Stimulated activated CD4-positive, alpha-beta T cell treated with anti-CD3 and anti-CD28 coated beads, TNF-alpha, amount 100 ng/mL, for 48 hours (primary cell): ENCODE measurements around the gene PHOSPHO2.

Experiments
- DNase-seq, 3 donors: peaks; one replicate each; pipeline ENCODE4 v3.0.0-alpha.2; 2020; ENCODE audit warnings: low read depth in 3 of 3

Gene PHOSPHO2

GRCh38 chr2:169716938-169717690 lies 22.8 kb downstream of the PHOSPHO2 start:
- no peak for DNase-seq

- DNase-seq: no peak
Measured at GRCh38 chr2:169717691-169718063, 23.4 kb downstream of the PHOSPHO2 start.

DNA sequence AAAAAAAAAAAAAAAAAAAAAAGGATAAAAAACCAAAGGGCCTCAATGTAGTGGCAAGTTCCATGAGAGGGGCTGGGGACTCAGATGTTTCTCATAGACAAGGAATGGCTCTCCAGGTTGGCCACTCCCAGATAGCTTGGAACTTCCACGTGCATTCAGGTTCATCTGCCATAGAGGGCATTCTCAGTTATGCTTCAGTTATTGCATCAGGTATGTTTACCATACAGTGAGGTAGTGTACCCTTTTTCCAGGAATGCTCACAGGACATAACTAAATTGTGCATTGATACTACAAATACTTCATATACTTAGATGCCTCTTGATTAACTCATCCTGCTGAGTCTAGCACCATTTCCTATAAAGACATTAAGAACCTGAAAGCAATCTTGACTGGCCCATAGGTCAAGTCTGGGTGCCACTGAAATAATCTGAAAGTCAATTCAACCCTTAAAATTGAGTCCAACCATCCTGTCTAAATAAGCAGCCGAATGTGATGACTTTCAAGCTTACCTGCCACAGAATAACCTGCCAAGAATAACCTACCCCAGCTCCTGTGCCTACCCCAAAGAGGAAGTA lies 24.7 kb downstream of the PHOSPHO2 start:
- DNase-seq: no peak

- no peak for DNase-seq
Measured at GRCh38 chr2:169721016-169721415, 26.7 kb downstream of the PHOSPHO2 start.

DNA sequence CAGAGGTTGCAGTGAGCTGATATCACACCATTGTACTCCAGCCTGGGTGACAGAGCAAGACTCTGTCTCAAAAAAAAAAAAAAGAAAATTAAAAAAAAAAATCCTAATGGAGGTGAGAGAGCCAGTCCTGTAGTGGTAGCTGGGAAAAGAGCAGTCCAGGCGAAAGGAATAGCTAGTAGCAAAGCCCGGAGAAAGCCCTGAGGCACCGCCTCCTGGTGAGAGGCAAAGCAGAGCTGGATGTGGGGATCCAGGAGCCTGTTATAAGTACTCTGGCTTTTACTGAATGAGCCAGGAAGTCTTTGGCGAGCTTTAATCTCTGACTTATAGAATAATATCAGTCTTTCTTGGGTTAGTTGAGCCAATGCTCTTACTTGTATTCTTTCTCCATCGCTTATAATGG lies 32.8 kb downstream of the PHOSPHO2 start:
- no peak for DNase-seq

- DNase-seq: no peak
Measured at GRCh38 chr2:169729274-169729605, 35.0 kb downstream of the PHOSPHO2 start.

DNA sequence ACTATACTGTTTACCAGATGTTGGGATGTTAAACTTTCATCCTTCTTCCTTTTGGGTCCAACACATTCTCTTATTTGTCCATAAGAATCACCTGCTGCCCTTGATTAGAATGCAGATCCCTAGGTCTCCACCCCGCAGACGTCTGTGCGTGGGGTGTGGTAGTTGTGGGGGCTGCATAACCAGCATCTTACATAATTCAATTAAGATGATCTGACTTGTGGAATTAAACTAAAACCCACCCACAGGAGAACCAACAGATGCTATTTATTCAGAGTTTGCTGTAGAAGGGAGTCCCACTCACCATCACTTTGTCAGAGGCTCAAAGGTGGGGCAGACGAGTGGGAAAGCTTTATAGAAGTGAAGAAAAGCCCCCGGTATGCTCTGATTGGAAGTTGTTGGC lies 37.8 kb downstream of the PHOSPHO2 start:
- no peak for DNase-seq

GRCh38 chr2:169732583-169733358 lies 38.5 kb downstream of the PHOSPHO2 start:
- no peak for DNase-seq

DNA sequence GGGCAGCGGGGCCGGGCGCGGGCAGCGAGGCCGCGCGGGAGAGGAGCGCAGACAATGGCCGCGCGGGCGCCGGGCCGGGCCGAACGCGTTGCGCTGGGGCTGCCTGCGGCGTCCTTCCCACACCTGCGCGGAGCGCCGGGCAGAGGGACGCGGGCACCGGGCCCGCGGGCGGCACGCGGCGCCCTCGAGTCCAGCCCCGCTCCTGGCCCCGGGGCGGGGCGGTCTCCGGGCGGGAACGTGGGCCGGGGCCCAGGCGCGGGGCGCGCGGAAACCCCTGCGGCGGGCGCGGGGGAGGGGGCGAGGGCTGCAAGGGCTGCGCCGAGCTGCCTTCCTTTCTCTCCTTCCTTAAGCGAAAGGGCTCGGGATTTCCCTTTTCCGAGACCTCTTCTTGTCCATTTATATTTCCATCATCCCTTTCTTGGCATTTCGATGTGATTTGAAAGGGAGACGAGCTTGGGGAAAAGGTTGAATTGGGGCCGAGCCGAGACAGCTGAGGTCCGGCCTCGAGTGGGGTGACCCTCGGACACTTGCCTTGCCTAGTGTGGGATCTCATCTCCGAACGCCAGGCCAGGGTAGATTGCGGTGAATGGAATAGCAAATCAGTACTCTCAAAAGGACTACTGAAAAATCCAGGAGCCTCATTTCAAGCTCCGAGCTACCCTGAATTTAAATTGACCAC lies 40.0 kb downstream of the PHOSPHO2 start:
- no peak for DNase-seq

GRCh38 chr2:169735623-169736022 lies 41.4 kb downstream of the PHOSPHO2 start:
- no peak for DNase-seq

DNA sequence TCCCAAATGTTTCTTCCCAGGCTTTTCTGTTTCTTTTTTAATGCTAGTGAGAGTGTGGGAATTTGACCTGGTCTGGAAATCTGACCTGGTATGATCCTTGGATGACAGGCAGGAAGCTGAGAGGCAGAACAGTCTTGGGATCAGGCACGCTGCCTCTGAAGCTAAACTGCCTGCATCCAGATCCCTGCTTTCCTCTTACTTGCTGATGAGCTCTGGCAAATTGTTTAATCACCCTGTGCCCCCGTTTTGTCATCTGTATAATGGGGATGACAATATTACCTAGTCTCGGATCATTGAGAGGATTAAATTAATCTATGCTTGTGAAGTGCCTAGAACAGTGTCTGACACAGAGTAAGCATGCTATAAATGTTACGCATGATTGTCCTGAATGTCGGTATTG lies 42.6 kb downstream of the PHOSPHO2 start:
- DNase-seq: no peak

- DNase-seq: no peak
Measured at GRCh38 chr2:169738566-169739229, 44.4 kb downstream of the PHOSPHO2 start.

DNA sequence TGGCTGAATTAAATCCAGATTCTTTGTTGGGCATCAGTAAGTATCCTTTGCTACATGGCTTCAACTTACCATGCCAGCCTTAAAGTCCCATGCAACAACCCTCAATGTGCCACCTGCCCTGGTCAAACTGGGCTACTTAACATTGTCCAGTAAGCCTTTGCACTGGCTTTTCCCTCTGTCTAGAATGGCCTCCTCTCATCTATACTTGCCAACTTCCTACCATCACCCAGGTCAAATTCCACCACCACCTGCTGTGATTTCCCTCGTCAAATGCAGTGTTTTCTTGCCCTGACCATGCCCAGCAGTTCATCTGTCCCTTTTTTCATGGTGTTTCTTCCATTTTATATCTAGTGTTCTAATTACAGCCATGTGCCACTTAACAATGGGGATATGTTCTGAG lies 45.1 kb downstream of the PHOSPHO2 start:
- DNase-seq: no peak

DNA sequence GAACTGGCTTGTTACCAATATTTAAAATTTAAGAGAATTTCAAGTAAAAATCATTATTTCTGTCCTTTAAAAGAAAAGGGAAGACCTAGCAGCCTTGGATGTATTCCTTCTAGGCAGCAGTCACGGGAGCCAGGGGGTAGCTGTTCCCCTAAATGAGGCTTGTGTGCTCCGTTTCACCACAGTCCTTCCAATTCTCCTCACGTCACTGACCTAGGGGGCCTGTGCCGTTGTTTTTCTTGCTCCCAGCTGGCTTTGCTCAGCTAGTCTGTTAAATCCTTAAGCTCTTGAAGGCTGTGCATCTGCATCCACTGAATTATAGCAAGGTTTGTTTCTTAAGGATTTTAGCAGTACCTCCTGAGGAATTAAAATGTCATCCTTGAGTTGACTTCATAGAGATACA lies 49.3 kb downstream of the PHOSPHO2 start:
- no peak for DNase-seq

- DNase-seq: no peak
Measured at GRCh38 chr2:169746240-169746639, 52.0 kb downstream of the PHOSPHO2 start.

- DNase-seq: no peak
Measured at GRCh38 chr2:169748319-169748718, 54.0 kb downstream of the PHOSPHO2 start.
